ENCODE results near the gene GDPD2.

GDPD2 gene

DNA sequence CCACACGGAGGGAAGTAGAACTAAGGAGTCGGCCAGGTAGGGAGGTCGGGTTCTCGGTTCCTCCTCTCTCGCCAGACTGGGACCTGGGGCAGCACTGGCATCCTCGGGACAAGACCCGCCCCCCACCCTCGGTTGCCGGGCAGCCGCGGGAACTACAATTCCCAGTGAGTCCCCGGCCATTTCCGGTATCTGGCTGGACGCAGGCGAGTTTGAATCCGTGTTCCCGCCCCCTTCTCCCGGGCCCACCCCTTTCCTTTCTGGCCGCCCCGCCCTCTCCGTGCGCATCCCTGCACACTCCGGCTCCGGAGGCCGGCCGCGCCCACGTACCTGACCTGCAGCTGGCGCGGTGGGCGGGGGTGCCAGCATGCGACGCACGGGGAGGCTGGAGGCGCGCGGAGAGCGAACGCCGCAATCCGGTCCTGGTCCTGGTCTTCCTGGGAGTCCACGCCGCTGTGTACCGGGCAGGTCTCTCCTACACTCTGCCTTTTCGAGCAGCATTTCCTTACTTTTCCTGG is 11.3 kb downstream of the GDPD2 start:
- no peaks in the 10 kb centered on the region for H3K36me3 ChIP-seq (replicated peaks; ENCODE audit: insufficient read depth, low read length)
- no peaks in the 10 kb centered on the region for H3K9me2 ChIP-seq (replicated peaks; ENCODE audit: insufficient read depth, low read length)
- H3K4me1 ChIP-seq (ENCODE audit: low read length) = peaks cover 38% of the 10 kb centered on the region
- DNase-seq = peak; percentile 90
- H4K20me1 ChIP-seq (ENCODE audit: insufficient read depth, low read length) = no peaks in the 10 kb centered on the region
- peak overlapping the region; percentile 14; the same call in 1 of the 2 replicates for H2AFZ ChIP-seq (ENCODE audit: low read length)
- H3K27me3 ChIP-seq (replicated peaks; ENCODE audit: insufficient read depth, low read length) = no peaks in the 10 kb centered on the region
- no peaks in the 10 kb centered on the region for H3K9me3 ChIP-seq (replicated peaks; ENCODE audit: insufficient read depth, low read length)
- peak overlapping the region; percentile 79 for H3K4me3 ChIP-seq (ENCODE audit: low read length)
- no peak for TF ChIP-seq EZH2 (optimal IDR thresholded peaks at IDR 0.05; ENCODE audit: low read depth, low read length)
- TF ChIP-seq CTCF (IDR thresholded peaks at IDR 0.05; ENCODE audit: low read length) = no peak
- TF ChIP-seq EZH2phosphoT487 (IDR thresholded peaks at IDR 0.05; ENCODE audit: low read length) = no peak
- H3K9ac ChIP-seq (ENCODE audit: low read length) = peak overlapping the region; percentile 91
- no peaks in the 10 kb centered on the region for H3K79me2 ChIP-seq (ENCODE audit: low read length)
- peak overlapping the region; percentile 92 for H3K27ac ChIP-seq (ENCODE audit: low read length)
- H3K4me2 ChIP-seq (ENCODE audit: low read depth, low read length) = peak overlapping the region; percentile 55; the same call in 1 of the 2 replicates
- peaks cover 30% of the 10 kb centered on the region for H3F3A ChIP-seq (ENCODE audit: insufficient read depth, low read length)

DNA sequence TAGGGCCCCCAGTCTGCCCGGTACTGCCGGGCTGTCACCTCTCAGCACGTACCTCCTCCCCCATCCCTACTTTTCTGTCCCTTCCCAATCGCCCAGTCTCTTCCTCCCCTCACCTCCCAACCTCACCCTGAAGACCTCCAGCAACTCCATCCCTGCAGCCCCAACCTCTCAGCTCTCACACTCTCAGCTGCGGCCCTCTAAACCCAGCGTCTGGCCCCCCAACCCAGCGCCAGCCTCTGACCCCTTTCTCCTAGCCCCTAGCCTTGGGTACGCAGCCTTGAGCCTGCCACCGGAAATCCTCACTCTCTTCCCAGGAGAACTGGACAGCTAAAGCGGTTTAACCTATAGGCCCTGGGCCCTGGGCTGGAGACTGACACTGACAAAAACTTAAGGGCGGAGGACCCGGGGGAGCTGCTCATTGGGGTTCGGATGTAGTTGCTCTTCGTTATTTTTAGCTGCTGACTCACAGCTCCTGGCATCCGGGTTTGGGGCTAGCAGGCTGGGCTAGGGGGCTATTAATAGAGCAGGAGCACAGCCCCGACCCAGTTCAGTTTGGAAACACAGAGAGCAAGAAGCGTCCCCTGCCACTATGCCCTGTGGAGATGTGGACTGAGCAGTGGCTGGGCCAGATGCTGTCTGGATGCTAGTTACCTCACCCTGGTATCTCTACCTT is 11.9 kb downstream of the GDPD2 start:
- peak overlapping the region; percentile 92 for H3K27ac ChIP-seq (ENCODE audit: low read length)
- H3F3A ChIP-seq (ENCODE audit: insufficient read depth, low read length) = peaks cover 30% of the 10 kb centered on the region
- H3K4me1 ChIP-seq (ENCODE audit: low read length) = peaks cover 39% of the 10 kb centered on the region
- H4K20me1 ChIP-seq (ENCODE audit: insufficient read depth, low read length) = no peaks in the 10 kb centered on the region
- TF ChIP-seq EZH2 (optimal IDR thresholded peaks at IDR 0.05; ENCODE audit: low read depth, low read length) (no peak), EZH2phosphoT487 (IDR thresholded peaks at IDR 0.05; ENCODE audit: low read length) (no peak), CTCF (IDR thresholded peaks at IDR 0.05; ENCODE audit: low read length) (no peak)
- peak overlapping the region; percentile 55 for H3K4me2 ChIP-seq (ENCODE audit: low read depth, low read length)
- H3K36me3 ChIP-seq (replicated peaks; ENCODE audit: insufficient read depth, low read length) = no peaks in the 10 kb centered on the region
- peak overlapping the region; percentile 14; the same call in 1 of the 2 replicates for H2AFZ ChIP-seq (ENCODE audit: low read length)
- peak overlapping the region; percentile 85 for H3K9ac ChIP-seq (ENCODE audit: low read length)
- H3K79me2 ChIP-seq (ENCODE audit: low read length) = no peaks in the 10 kb centered on the region
- no peaks in the 10 kb centered on the region for H3K9me2 ChIP-seq (replicated peaks; ENCODE audit: insufficient read depth, low read length)
- peak overlapping the region; percentile 79 for H3K4me3 ChIP-seq (ENCODE audit: low read length)
- H3K9me3 ChIP-seq (replicated peaks; ENCODE audit: insufficient read depth, low read length) = no peaks in the 10 kb centered on the region
- DNase-seq = peak; percentile 75
- H3K27me3 ChIP-seq (replicated peaks; ENCODE audit: insufficient read depth, low read length) = no peaks in the 10 kb centered on the region

- Histone ChIP-seq H3K27ac (ENCODE audit: low read length) (peak overlapping the region; percentile 41; the same call in 1 of the 2 replicates), H4K20me1 (ENCODE audit: insufficient read depth, low read length) (no peaks in the 10 kb centered on the region), H3K36me3 (replicated peaks; ENCODE audit: insufficient read depth, low read length) (no peaks in the 10 kb centered on the region), H3K9me3 (replicated peaks; ENCODE audit: insufficient read depth, low read length) (no peaks in the 10 kb centered on the region), H3K9ac (ENCODE audit: low read length) (no peak overlapping the region), H3K4me3 (ENCODE audit: low read length) (no peak overlapping the region), H3F3A (ENCODE audit: insufficient read depth, low read length) (peaks cover 30% of the 10 kb centered on the region), H3K27me3 (replicated peaks; ENCODE audit: insufficient read depth, low read length) (no peaks in the 10 kb centered on the region), H3K4me1 (ENCODE audit: low read length) (peaks cover 39% of the 10 kb centered on the region), H3K4me2 (ENCODE audit: low read depth, low read length) (peak overlapping the region; percentile 55; the same call in 1 of the 2 replicates), H3K9me2 (replicated peaks; ENCODE audit: insufficient read depth, low read length) (no peaks in the 10 kb centered on the region), H3K79me2 (ENCODE audit: low read length) (no peaks in the 10 kb centered on the region), H2AFZ (ENCODE audit: low read length) (no peak overlapping the region)
- no peak for DNase-seq
- TF ChIP-seq EZH2phosphoT487 (IDR thresholded peaks at IDR 0.05; ENCODE audit: low read length) = no peak
- TF ChIP-seq EZH2 (optimal IDR thresholded peaks at IDR 0.05; ENCODE audit: low read depth, low read length) = no peak
Observed at GRCh38 chrX:70436343-70436742, 13.2 kb downstream of the GDPD2 start.

GRCh38 chrX:70437011-70437410 is 13.9 kb downstream of the GDPD2 start:
- TF ChIP-seq CTCF (IDR thresholded peaks at IDR 0.05; ENCODE audit: low read length) (no peak), EZH2phosphoT487 (IDR thresholded peaks at IDR 0.05; ENCODE audit: low read length) (no peak), EZH2 (optimal IDR thresholded peaks at IDR 0.05; ENCODE audit: low read depth, low read length) (no peak)
- no peak for DNase-seq

More at GRCh38 chrX:70437011-70437410, 13.9 kb downstream of the GDPD2 start:
- Histone ChIP-seq H3K27ac (ENCODE audit: low read length) (peak overlapping the region; percentile 41; the same call in 1 of the 2 replicates), H3K4me1 (ENCODE audit: low read length) (peaks cover 39% of the 10 kb centered on the region), H3K9ac (ENCODE audit: low read length) (no peak overlapping the region), H3K36me3 (replicated peaks; ENCODE audit: insufficient read depth, low read length) (no peaks in the 10 kb centered on the region), H4K20me1 (ENCODE audit: insufficient read depth, low read length) (no peaks in the 10 kb centered on the region), H3K4me2 (ENCODE audit: low read depth, low read length) (peak overlapping the region; percentile 44), H3K79me2 (ENCODE audit: low read length) (no peaks in the 10 kb centered on the region), H3K9me3 (replicated peaks; ENCODE audit: insufficient read depth, low read length) (no peaks in the 10 kb centered on the region), H3K27me3 (replicated peaks; ENCODE audit: insufficient read depth, low read length) (no peaks in the 10 kb centered on the region), H3K4me3 (ENCODE audit: low read length) (no peak overlapping the region), H2AFZ (ENCODE audit: low read length) (no peak overlapping the region), H3K9me2 (replicated peaks; ENCODE audit: insufficient read depth, low read length) (no peaks in the 10 kb centered on the region), H3F3A (ENCODE audit: insufficient read depth, low read length) (peaks cover 30% of the 10 kb centered on the region)

Measured in MM.1S (cell line).